IMR-90 (cell line): ENCODE data around the gene RPL26. TPM values are rescaled to one million over a fixed set of nuclear protein-coding genes. Genes with fewer than 3 reads are reported as not detected.

Experiments
- ATAC-seq: fragments of 200-7000 bp; cut with Tn5 transposase; 2 replicates; pipeline ENCODE4 v1.9.1; 2020; ENCODE audit warnings: low read depth, mild to moderate bottlenecking, moderate library complexity
- BruUV-seq: library from RNA; stranded (reverse); fragments of 400-500 nt; replicated peaks from 2 replicates; lab custom pipeline; 2021; lab: Mats Ljungman, UMichigan
- CTCF ChIA-PET: fragments of 300-600 bp; formaldehyde crosslinking; extraction: SDS; loops from one replicate; lab custom pipeline; 2021; ENCODE audit warnings: antibody characterized with exemption; lab: Yijun Ruan, JAX
- POLR2A ChIA-PET: fragments of 300-600 bp; sonication (Branson Sonifier 250); formaldehyde crosslinking; loops from one replicate; lab custom pipeline; 2022; ENCODE audit warnings: antibody characterized with exemption; ENCODE audit not compliant: unreplicated experiment; lab: Charles Lee
- DNase-seq: peaks from one replicate; pipeline ENCODE4 v3.0.0; 2013
- H2AFZ ChIP-seq: replicated peaks from 2 replicates; pipeline ENCODE3; 2013; ENCODE audit warnings: low read length, mild to moderate bottlenecking; ENCODE audit not compliant: poor library complexity
- H2AK5ac ChIP-seq: 2 replicates; pipeline ENCODE4 v1.6.1; 2013; ENCODE audit warnings: low read depth, low read length, inconsistent platforms
- H2AK9ac ChIP-seq: replicated peaks from 2 replicates; pipeline ENCODE3; 2013; ENCODE audit warnings: mild to moderate bottlenecking, low read depth, low read length, moderate library complexity; ENCODE audit not compliant: poor library complexity
- H2BK120ac ChIP-seq: 2 replicates; pipeline ENCODE4 v1.6.1; 2013; ENCODE audit warnings: low read depth, low read length, inconsistent platforms
- H2BK15ac ChIP-seq: 3 replicates; pipeline ENCODE4 v1.6.1; 2013; ENCODE audit warnings: low read depth, low read length, inconsistent platforms
- H2BK20ac ChIP-seq: 2 replicates; pipeline ENCODE4 v1.6.1; 2013; ENCODE audit warnings: low read depth, mild to moderate bottlenecking, inconsistent platforms, low read length, moderate library complexity
- H2BK5ac ChIP-seq: 2 replicates; pipeline ENCODE4 v1.6.1; 2013; ENCODE audit warnings: mild to moderate bottlenecking, low read depth, low read length, inconsistent platforms; ENCODE audit not compliant: poor library complexity, severe bottlenecking
- H3K14ac ChIP-seq: replicated peaks from 2 replicates; pipeline ENCODE4 v1.6.1; 2013; ENCODE audit warnings: low read depth, low read length, inconsistent platforms
- H3K18ac ChIP-seq: 2 replicates; pipeline ENCODE4 v1.6.1; 2013; ENCODE audit warnings: low read depth, low read length, control low read depth
- H3K23ac ChIP-seq: 2 replicates; pipeline ENCODE4 v1.6.1; 2013; ENCODE audit warnings: low read depth, low read length, inconsistent platforms
- H3K27ac ChIP-seq: 2 replicates; pipeline ENCODE4 v1.5.1; 2013; ENCODE audit warnings: mild to moderate bottlenecking, control low read depth, low read length; ENCODE audit not compliant: insufficient read depth
- H3K27me3 ChIP-seq: 2 replicates; pipeline ENCODE4 v1.6.1; 2013; ENCODE audit warnings: low read length; ENCODE audit not compliant: control insufficient read depth, insufficient read depth
- H3K36me3 ChIP-seq: 2 replicates; pipeline ENCODE4 v1.6.1; 2013; ENCODE audit warnings: low read length, mixed read lengths; ENCODE audit not compliant: control insufficient read depth, insufficient read depth
- H3K4ac ChIP-seq: 2 replicates; pipeline ENCODE4 v1.6.1; 2013; ENCODE audit warnings: low read depth, low read length, inconsistent platforms
- H3K4me1 ChIP-seq: 2 replicates; pipeline ENCODE4 v1.6.1; 2013; ENCODE audit warnings: low read length, mixed read lengths; ENCODE audit not compliant: control insufficient read depth, insufficient read depth
- H3K4me2 ChIP-seq: 2 replicates; pipeline ENCODE4 v1.6.1; 2013; ENCODE audit warnings: low read depth, mild to moderate bottlenecking, control low read depth, low read length, moderate library complexity
- H3K4me3 ChIP-seq: 2 replicates; pipeline ENCODE4 v1.5.1; 2013; ENCODE audit warnings: low read depth, mild to moderate bottlenecking, control low read depth, low read length, moderate library complexity; ENCODE audit not compliant: insufficient read depth
- H3K56ac ChIP-seq: 2 replicates; pipeline ENCODE4 v1.6.1; 2013; ENCODE audit warnings: low read length, inconsistent platforms; ENCODE audit not compliant: insufficient read depth; ENCODE audit errors: extremely low read depth
- H3K79me1 ChIP-seq, 2 experiments: 2 replicates each; pipeline ENCODE4 v1.6.1; 2013; ENCODE audit warnings: low read length in 2 of 2, inconsistent platforms in 1 of 2, low read depth in 1 of 2
- H3K9ac ChIP-seq: 2 replicates; pipeline ENCODE4 v1.6.1; 2013; ENCODE audit warnings: low read depth, low read length, control low read depth
- H3K9me1 ChIP-seq: 2 replicates; pipeline ENCODE4 v1.6.1; 2013; ENCODE audit warnings: low read length, inconsistent platforms; ENCODE audit not compliant: insufficient read depth
- H3K9me3 ChIP-seq: 2 replicates; pipeline ENCODE4 v1.6.1; 2013; ENCODE audit warnings: low read length; ENCODE audit not compliant: control insufficient read depth, insufficient read depth
- H4K20me1 ChIP-seq: 2 replicates; pipeline ENCODE4 v1.6.1; 2013; ENCODE audit warnings: low read length, inconsistent platforms; ENCODE audit not compliant: insufficient read depth
- H4K5ac ChIP-seq: 2 replicates; pipeline ENCODE4 v1.6.1; 2013; ENCODE audit warnings: mild to moderate bottlenecking, low read depth, low read length, control low read depth
- H4K8ac ChIP-seq, 2 experiments: 2 replicates each; pipeline ENCODE4 v1.6.1; 2013; ENCODE audit warnings: low read depth in 2 of 2, low read length in 2 of 2, control low read depth in 1 of 2, inconsistent platforms in 1 of 2
- H4K91ac ChIP-seq: 2 replicates; pipeline ENCODE4 v1.6.1; 2013; ENCODE audit warnings: low read depth, low read length, inconsistent platforms; ENCODE audit not compliant: insufficient read depth
- BHLHE40 ChIP-seq: fragments of 150-350 bp; IDR thresholded peaks from 2 replicates; pipeline ENCODE4 v1.6.1; 2016; ENCODE audit warnings: mild to moderate bottlenecking, low read depth, low read length
- CEBPB ChIP-seq: IDR thresholded peaks from 2 replicates; pipeline ENCODE4 v1.6.1; 2012; ENCODE audit warnings: low read depth, low read length, improper control_type of control experiment
- CHD1 ChIP-seq: IDR thresholded peaks from 2 replicates; pipeline ENCODE4 v1.6.1; 2012; ENCODE audit warnings: low read depth, low read length, improper control_type of control experiment
- CTCF ChIP-seq: conservative IDR thresholded peaks from 2 replicates; pipeline ENCODE4 v1.5.1; 2012; ENCODE audit warnings: mild to moderate bottlenecking, low read depth, low read length, improper control_type of control experiment
- ELK1 ChIP-seq: fragments of 150-350 bp; IDR thresholded peaks from 2 replicates; pipeline ENCODE4 v1.6.1; 2016; ENCODE audit warnings: low read depth, mild to moderate bottlenecking, low read length, moderate library complexity, borderline replicate concordance
- FOS ChIP-seq: fragments of 150-350 bp; IDR thresholded peaks from 2 replicates; pipeline ENCODE4 v1.6.1; 2016; ENCODE audit warnings: low read depth, low read length
- MAFK ChIP-seq: IDR thresholded peaks from 2 replicates; pipeline ENCODE4 v1.6.1; 2012; ENCODE audit warnings: low read depth, low read length, improper control_type of control experiment
- MAZ ChIP-seq: IDR thresholded peaks from 2 replicates; pipeline ENCODE4 v1.6.1; 2012; ENCODE audit warnings: low read depth, mild to moderate bottlenecking, low read length, improper control_type of control experiment, moderate library complexity, borderline replicate concordance
- MXI1 ChIP-seq: IDR thresholded peaks from 2 replicates; pipeline ENCODE4 v1.6.1; 2012; ENCODE audit warnings: low read depth, mild to moderate bottlenecking, low read length, moderate library complexity, borderline replicate concordance
- NFE2L2 ChIP-seq: fragments of 150-350 bp; IDR thresholded peaks from 2 replicates; pipeline ENCODE4 v1.6.1; 2016; ENCODE audit warnings: low read depth, mild to moderate bottlenecking, low read length
- RAD21 ChIP-seq: IDR thresholded peaks from 2 replicates; pipeline ENCODE4 v1.6.1; 2012; ENCODE audit warnings: low read length, improper control_type of control experiment
- RCOR1 ChIP-seq: IDR thresholded peaks from 2 replicates; pipeline ENCODE4 v1.6.1; 2012; ENCODE audit warnings: mild to moderate bottlenecking, low read length, improper control_type of control experiment; ENCODE audit not compliant: insufficient replicate concordance
- RFX5 ChIP-seq: IDR thresholded peaks from 2 replicates; pipeline ENCODE4 v1.8.0; 2012; ENCODE audit warnings: low read depth, mild to moderate bottlenecking, low read length, moderate library complexity
- SMC3 ChIP-seq: fragments of 150-350 bp; IDR thresholded peaks from 2 replicates; pipeline ENCODE4 v1.6.1; 2016; ENCODE audit warnings: low read depth, mild to moderate bottlenecking, antibody characterized with exemption, low read length, moderate library complexity
- USF2 ChIP-seq: fragments of 150-350 bp; IDR thresholded peaks from 2 replicates; pipeline ENCODE4 v1.6.1; 2017; ENCODE audit warnings: mild to moderate bottlenecking, antibody characterized with exemption, low read length, low read depth
- WGBS, 2 experiments: methylation state at CpG; one replicate each; pipeline versions ENCODE4 v1.1.5 to v1.1.7; 2013; ENCODE audit warnings: missing lambda C conversion rate in 2 of 2; ENCODE audit not compliant: insufficient read length in 1 of 2; ENCODE audit errors: extremely low coverage in 2 of 2; 5-methylcytosine and 5-hydroxymethylcytosine counted together
- dilution Hi-C: fragments of 300-500 bp; cut with HindIII; formaldehyde crosslinking; loops from one replicate; pipeline ENCODE4 v1.14.3; 2018; ENCODE audit warnings: low sequenced_read_pairs; ENCODE audit not compliant: unreplicated experiment
- in situ Hi-C: fragments of 300-500 bp; cut with MboI; formaldehyde crosslinking; loops from 3 replicates; pipeline ENCODE4 v1.14.3; 2019; ENCODE audit warnings: low sequenced_read_pairs, inconsistent platforms, mixed read lengths
- intact Hi-C: fragments of 100-400 bp; cut with micrococcal nuclease; formaldehyde crosslinking; loops from 2 replicates; pipeline ENCODE4 v1.10.0; 2022
- polyA plus RNA-seq, 3 experiments: library from polyadenylated mRNA; depleted of rRNA; stranded (reverse); fragments of >200 nt; gene quantifications; 2 replicates each; pipeline ENCODE4 v1.2.3, GENCODE V29; 2012; ENCODE audit warnings: low replicate concordance in 1 of 3
- total RNA-seq: library from RNA; depleted of rRNA; stranded (reverse); fragments of >200 nt; gene quantifications from 2 replicates; pipeline ENCODE4 v1.2.3, GENCODE V29; 2012

Gene RPL26
- total and polyA plus RNA-seq, 2 of the 4 experiments (the other 2 are of a cell fraction), result 4,763 to 5,013 TPM

- H4K91ac ChIP-seq, result no peak overlapping the region
- H2AK5ac ChIP-seq, result no peak overlapping the region
- CTCF ChIA-PET, result interaction anchor here (1.1 kb wide), 1 partner anchor 8 kb away, joined by 4 read pairs; no protein-coding TSS in a partner anchor
- no peak overlapping the region for H3K4me3 ChIP-seq
- no peaks in the 10 kb centered on the region for H3K36me3 ChIP-seq
- TF ChIP-seq SMC3 (no peak), MAZ (no peak), CHD1 (no peak), ELK1 (no peak), RFX5 (no peak), CEBPB (no peak), CTCF (no peak), FOS (no peak), USF2 (no peak), RCOR1 (no peak), MAFK (no peak), BHLHE40 (no peak), RAD21 (no peak), MXI1 (no peak), NFE2L2 (no peak)
- H4K20me1 ChIP-seq, result no peaks in the 10 kb centered on the region
- dilution Hi-C loops, result no loop called here
- H3K27ac ChIP-seq, result no peak overlapping the region
- no peak overlapping the region for H3K18ac ChIP-seq
- in situ Hi-C loops, result loop anchor here (10.0 kb wide), 2 partner anchors 337 to 367 kb away; partner anchors contain the start of gene SPDYE4
- H4K8ac ChIP-seq, result no peak overlapping the region
- no peak for ATAC-seq
- no peak overlapping the region for H2BK15ac ChIP-seq
- H3K14ac ChIP-seq, result no peak overlapping the region
- no peak overlapping the region for H3K4me2 ChIP-seq
- no peak overlapping the region for H3K56ac ChIP-seq
- BruUV-seq, result no TSS peak
- H3K9me1 ChIP-seq, result peaks cover 3% of the 10 kb centered on the region; the same call in 1 of the 2 replicates
- POLR2A ChIA-PET, result no interaction called here
- intact Hi-C loops, result no loop called here
- no peaks in the 10 kb centered on the region for H3K79me1 ChIP-seq
- H3K9me3 ChIP-seq, result 0 out of 2 replicates have a peak, but pooled peaks cover 2% of the 10 kb centered on the region
- WGBS, 2 experiments, result 83% methylated on average over 2 of the region's 4 CpGs; no CpG with 5 or more reads in 1 of the 2 experiments
- no peak for DNase-seq
- H2AFZ ChIP-seq, result no peak overlapping the region
- H4K5ac ChIP-seq, result no peak overlapping the region
- H2AK9ac ChIP-seq, result no peak overlapping the region
- H3K27me3 ChIP-seq, result peaks cover 17% of the 10 kb centered on the region
- H2BK120ac ChIP-seq, result no peak overlapping the region
- H3K23ac ChIP-seq, result no peak overlapping the region
- peaks cover 2% of the 10 kb centered on the region; the same call in 1 of the 2 replicates for H3K4me1 ChIP-seq
- no peak overlapping the region for H2BK5ac ChIP-seq
- H3K9ac ChIP-seq, result no peak overlapping the region
- no peak overlapping the region for H2BK20ac ChIP-seq
- no peak overlapping the region for H3K4ac ChIP-seq
These were observed 34.8 kb upstream of the RPL26 start for GRCh38 chr17:8417806-8418205.
